Rectal smooth muscle tissue (tissue), 1 donor: ENCODE results near the gene SNED1.

Source experiments
- H3K27ac ChIP-seq: one replicate; pipeline ENCODE4 v1.7.0; 2013; ENCODE audit warnings: low read depth, low read length, inconsistent platforms
- H3K27me3 ChIP-seq: one replicate; pipeline ENCODE4 v1.7.0; 2013; ENCODE audit warnings: low read length; ENCODE audit not compliant: control insufficient read depth, insufficient read depth
- H3K36me3 ChIP-seq: one replicate; pipeline ENCODE4 v1.7.0; 2013; ENCODE audit warnings: low read length; ENCODE audit not compliant: control insufficient read depth, insufficient read depth
- H3K4me1 ChIP-seq: one replicate; pipeline ENCODE4 v1.7.0; 2013; ENCODE audit warnings: low read length; ENCODE audit not compliant: control insufficient read depth, insufficient read depth
- H3K4me3 ChIP-seq: one replicate; pipeline ENCODE4 v1.7.0; 2013; ENCODE audit warnings: low read length
- H3K9ac ChIP-seq: one replicate; pipeline ENCODE4 v1.7.0; 2013; ENCODE audit warnings: low read length

Gene SNED1

DNA sequence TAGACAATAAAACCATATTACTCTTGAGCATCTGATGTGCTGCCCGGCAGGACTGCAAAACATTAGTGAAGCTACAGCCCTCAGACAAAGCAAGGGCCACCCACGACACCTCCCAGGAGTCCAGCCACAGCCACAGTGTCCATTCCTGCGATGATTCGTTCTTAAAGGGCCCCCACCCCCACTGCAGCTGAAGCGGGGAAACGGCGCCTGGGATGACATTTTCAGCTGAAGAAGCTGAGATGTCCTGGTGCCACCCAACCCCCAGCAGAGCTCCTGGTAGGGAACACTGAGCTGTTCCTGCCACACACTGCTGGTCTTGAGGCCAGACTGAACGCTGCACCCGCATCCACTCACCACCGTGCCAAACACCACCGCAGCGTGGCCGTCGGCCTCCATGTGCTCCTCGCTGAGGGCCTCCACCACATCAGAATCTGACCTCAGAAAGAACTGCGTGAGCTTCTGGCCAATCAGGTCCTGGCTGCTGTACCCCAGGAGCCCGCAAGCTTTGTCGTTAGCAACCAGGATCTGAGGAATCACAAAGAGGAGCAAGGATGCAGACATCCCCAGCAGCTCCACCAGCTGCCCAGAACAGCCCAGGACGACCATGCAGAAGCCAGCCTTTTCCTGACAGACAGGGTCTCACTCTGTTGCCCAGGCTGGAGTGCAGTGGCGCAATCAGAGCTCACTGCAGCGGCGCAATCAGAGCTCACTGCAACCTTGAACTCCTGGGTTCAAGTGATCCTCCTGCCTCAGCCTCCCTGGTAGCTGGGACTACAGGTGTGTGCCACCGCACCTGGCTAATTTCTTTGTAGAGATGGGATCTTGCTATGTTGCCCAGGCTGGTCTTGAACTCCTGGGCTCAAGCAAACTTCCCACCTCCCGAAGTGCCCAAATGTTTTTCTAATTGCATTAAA lies 141.4 kb downstream of the SNED1 start:
- no peak overlapping the region for H3K9ac ChIP-seq
- H3K4me1 ChIP-seq, result no peaks in the 10 kb centered on the region
- no peaks in the 10 kb centered on the region for H3K27me3 ChIP-seq
- no peak overlapping the region for H3K4me3 ChIP-seq
- no peak overlapping the region for H3K27ac ChIP-seq
- no peaks in the 10 kb centered on the region for H3K36me3 ChIP-seq

- Histone ChIP-seq H3K4me3 (no peak overlapping the region), H3K27me3 (no peaks in the 10 kb centered on the region), H3K36me3 (no peaks in the 10 kb centered on the region), H3K4me1 (no peaks in the 10 kb centered on the region), H3K27ac (no peak overlapping the region), H3K9ac (no peak overlapping the region)
Observed at GRCh38 chr2:241140445-241140840, 142.0 kb downstream of the SNED1 start.

- Histone ChIP-seq H3K27ac (no peak overlapping the region), H3K4me3 (no peak overlapping the region), H3K9ac (no peak overlapping the region), H3K27me3 (no peaks in the 10 kb centered on the region), H3K4me1 (no peaks in the 10 kb centered on the region), H3K36me3 (no peaks in the 10 kb centered on the region)
Observed at GRCh38 chr2:241141214-241141770, 142.9 kb downstream of the SNED1 start.

DNA sequence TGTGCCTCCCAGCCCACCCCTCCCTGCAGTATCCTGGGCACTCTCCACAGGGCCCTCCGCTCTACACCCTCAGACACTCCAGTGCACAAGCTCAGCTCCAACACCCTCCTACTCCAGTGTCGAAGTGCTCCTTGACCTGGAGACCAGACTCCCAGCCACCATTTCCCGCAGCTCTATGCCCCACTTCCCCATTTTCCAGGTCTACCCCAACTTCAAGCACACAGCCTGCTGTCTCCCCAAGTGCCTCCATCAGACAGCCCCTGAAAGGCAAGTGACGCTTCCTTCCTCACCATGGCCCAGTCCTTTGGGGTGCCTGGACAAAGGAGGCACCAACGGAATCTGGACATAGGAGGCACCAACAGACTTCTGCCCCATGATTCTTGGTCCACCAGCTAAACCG lies 143.6 kb downstream of the SNED1 start:
- H3K4me1 ChIP-seq, result no peaks in the 10 kb centered on the region
- no peak overlapping the region for H3K4me3 ChIP-seq
- no peaks in the 10 kb centered on the region for H3K36me3 ChIP-seq
- no peaks in the 10 kb centered on the region for H3K27me3 ChIP-seq
- no peak overlapping the region for H3K27ac ChIP-seq
- no peak overlapping the region for H3K9ac ChIP-seq

- Histone ChIP-seq H3K9ac (no peak overlapping the region), H3K27ac (no peak overlapping the region), H3K4me3 (no peak overlapping the region), H3K27me3 (no peaks in the 10 kb centered on the region), H3K4me1 (no peaks in the 10 kb centered on the region), H3K36me3 (no peaks in the 10 kb centered on the region)
Observed at GRCh38 chr2:241142593-241142992, 144.2 kb downstream of the SNED1 start.
